Left renal cortex interstitium (tissue), 4 donors: ENCODE measurements around the gene UBASH3B. TPM values are rescaled to one million over a fixed set of nuclear protein-coding genes. Genes with fewer than 3 reads are reported as not detected.
"Not testable (repeated sequence)": the region's sequence is repeated elsewhere in the genome, so short reads cannot be mapped to it uniquely, and the experiment has no call there.

Experiments used
- DNase-seq, 4 donors: peaks; one replicate each; pipeline ENCODE4 v3.0.0-alpha.2; 2013; ENCODE audit warnings: low read depth in 4 of 4, low spot score in 2 of 4, missing footprints in 1 of 4
- polyA plus RNA-seq, 4 donors: library from polyadenylated mRNA; unstranded; fragments of 120-200 nt; gene quantifications; one replicate each; pipeline ENCODE4 v1.2.1, GENCODE V29; 2013; ENCODE audit not compliant: insufficient read length in 4 of 4

Gene UBASH3B
- polyA plus RNA-seq, 4 donors = 6.9 to 8.9 (median 7.3) TPM

- no peak for DNase-seq
Observed at GRCh38 chr11:122833846-122834464, 178.4 kb downstream of the UBASH3B start.

- DNase-seq = no peak
Observed at GRCh38 chr11:122836916-122837315, 181.4 kb downstream of the UBASH3B start.

DNA sequence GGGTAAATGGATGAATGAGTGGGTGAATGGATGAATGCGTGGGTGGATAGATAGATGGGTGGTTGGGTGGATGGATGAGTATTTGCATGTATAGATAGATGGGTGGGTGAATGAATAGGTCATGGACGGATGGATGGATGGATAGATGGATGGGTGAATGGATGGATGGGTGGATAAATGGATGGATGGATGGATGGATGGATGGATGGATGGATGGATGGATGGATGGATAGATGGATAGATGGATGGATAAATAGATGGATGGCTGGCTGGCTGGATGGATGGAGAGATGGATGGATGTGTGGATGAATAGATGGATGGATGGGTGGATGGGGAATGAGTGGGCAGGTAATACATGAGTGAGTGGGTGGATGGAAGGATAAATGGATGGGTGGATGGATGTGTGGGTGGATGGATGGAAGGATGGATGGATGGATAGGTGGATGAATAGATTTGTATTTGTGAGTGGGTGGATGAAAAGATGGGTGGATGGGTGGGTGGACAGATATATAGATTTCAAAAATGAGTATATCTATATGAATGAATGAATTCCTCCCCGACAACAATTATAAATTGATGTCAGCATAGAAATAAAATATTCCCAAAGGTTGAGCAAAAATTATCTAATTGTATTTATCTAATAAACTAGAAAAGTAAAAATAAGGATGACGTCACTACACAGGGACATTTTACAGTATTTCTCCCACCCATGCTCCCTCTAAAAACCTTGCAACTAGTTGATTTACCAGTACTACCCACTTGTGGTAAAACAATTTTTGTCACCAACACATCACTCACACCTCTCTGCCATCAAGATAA, 182.2 kb downstream of the UBASH3B start:
- no peak for DNase-seq

GRCh38 chr11:122843281-122844141, 188.0 kb downstream of the UBASH3B start:
- DNase-seq = no peak

DNA sequence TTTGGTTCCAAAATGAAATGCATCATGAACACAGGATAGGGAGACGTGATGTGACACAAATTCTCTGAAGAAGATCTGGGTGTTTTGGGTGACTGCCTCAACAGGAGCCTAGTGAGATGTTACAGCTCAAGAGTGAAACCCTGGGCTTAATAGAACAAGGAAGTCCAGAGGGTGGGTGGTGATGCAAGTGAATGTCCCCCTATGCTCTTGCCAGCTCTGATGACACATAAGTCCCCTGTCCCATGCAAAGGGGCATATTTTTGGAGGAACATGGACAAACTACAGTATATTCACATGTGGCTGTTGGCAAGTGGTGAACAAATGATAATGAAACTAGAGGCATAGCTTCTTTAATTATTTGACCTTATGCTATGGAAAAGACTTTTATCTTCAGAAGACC, 191.9 kb downstream of the UBASH3B start:
- DNase-seq = no peak

- DNase-seq = no peak
Observed at GRCh38 chr11:122848186-122848585, 192.7 kb downstream of the UBASH3B start.

DNA sequence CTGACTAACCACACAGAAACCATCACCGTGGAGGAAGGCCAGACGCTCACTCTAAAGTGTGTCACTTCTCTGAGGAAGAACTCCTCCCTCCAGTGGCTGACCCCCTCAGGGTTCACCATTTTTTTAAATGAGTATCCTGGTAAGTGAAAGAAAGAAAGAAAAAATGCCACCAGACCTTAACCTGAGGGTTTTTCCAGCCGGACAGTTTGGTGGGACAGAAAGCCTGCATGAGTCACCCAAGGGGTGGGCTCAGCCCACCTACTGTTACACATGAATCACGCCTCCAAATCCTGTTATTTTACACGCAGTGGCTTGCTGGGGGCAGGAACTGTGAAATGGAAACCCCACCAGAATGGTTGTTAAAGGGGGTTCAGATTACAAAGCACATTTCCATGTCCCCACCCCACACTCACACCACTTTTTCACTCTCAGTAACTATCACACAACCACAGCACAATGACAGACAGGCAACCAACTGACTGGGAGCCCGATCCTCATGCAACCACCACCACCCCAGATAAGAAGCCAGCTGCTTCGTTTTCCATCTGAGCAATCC, 194.6 kb downstream of the UBASH3B start:
- DNase-seq = peak in 2 of 4 donors; percentile 11 to 13

GRCh38 chr11:122851366-122851966, 195.9 kb downstream of the UBASH3B start:
- no peak for DNase-seq

- no peak for DNase-seq
Observed at GRCh38 chr11:122852074-122852795, 196.7 kb downstream of the UBASH3B start.

DNA sequence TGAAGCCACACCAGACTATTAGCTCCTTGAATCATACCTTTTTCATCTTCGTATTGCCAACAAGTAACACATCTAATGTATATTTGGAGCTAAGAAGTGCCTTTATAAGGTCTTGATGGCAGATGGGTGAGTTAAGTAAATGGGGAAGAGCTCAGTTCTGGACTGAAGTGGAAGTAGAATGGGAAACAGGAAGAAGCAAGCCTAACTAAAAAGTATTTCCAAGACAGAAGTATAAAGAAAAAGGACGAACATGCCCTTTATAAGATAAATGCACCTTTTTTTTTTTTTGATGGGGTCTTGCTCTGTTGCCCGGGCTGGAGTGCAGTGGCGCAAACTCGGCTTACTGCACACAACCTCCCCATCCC, 197.3 kb downstream of the UBASH3B start:
- DNase-seq = no peak

DNA sequence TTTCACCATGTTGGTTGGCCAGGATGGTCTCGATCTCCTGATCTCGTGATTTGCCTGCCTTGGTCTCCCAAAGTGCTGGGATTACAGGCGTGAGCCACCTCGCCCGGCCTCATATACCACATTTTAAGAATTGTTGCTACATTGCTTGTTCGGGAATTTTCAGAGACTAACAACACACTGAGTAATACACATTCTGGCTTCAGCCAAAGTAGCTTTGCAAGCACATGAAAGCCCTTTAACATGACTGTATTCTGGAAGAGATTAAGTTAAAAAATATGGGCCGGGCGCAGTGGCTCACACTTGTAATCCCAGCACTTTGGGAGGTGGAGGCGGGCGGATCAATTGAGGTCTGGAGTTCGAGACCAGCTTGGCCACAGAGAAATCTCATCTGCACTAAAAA, 197.7 kb downstream of the UBASH3B start:
- no peak for DNase-seq

DNA sequence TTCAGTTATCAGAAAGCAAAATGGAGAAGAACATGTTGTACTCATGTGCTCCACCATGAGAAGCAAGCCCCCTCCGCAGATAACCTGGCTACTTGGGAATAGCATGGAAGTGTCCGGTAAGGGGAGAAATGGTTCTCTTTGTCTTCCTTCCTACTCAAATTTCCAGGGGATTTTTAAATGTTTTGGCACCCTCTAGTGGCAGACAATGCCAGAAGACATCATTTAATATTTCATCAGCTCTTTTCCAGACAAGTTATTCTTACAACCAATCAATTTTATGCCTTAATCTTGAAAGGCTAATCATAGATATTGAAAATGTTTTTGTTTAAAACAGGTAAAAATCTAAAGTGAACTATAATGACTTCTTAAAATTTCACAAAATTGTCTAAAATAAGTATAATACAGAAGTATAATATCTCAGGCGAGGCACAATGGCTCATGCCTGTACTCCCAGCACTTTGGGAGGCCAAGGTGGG, 198.5 kb downstream of the UBASH3B start:
- peak; percentile 57 to 81 (median 69) for DNase-seq

DNA sequence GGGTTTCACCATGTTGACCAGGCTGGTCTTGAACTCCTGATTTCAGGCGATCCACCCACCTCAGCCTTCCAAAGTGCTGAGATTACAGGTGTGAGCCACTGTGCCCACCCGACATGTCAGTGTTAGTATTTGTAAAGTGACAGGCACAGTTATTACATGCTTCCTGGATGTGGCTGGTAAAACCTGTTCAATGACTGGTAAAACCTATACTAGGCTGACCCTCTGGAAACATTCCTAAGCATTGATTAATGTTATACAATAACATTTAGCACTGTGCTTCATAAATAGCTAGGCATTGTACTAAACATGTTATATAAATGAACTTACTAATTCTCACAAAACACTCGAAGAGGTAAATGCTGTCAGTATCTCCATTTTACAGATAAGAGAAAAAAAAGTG, 206.1 kb downstream of the UBASH3B start:
- DNase-seq = no peak

- DNase-seq = no peak
Observed at GRCh38 chr11:122862091-122862490, 206.6 kb downstream of the UBASH3B start.

GRCh38 chr11:122863154-122863553, 207.6 kb downstream of the UBASH3B start:
- DNase-seq = not testable (repeated sequence)

GRCh38 chr11:122863704-122864326, 208.3 kb downstream of the UBASH3B start:
- peak in 1 of 4 donors; percentile 48 for DNase-seq
